HepG2 (cell line): ENCODE results near the gene DLAT. TPM values are rescaled to one million over a fixed set of nuclear protein-coding genes. Genes with fewer than 3 reads are reported as not detected.

ENCODE experiments used
- BCLAF1 ChIP-seq: fragments of 450-650 bp; IDR thresholded peaks from 2 replicates; pipeline ENCODE4 v1.6.1; 2017; ENCODE audit warnings: mild to moderate bottlenecking
- CBX1 ChIP-seq: IDR thresholded peaks from one replicate; pipeline ENCODE4 v1.6.1; 2016; ENCODE audit warnings: antibody characterized with exemption, low read depth
- LCORL ChIP-seq, 2 experiments: fragments of 450-650 bp in 1 of 2; sonication (generic) in 1 of 2; formaldehyde crosslinking in 1 of 2; IDR thresholded peaks; 2 replicates each; pipeline versions ENCODE4 v1.5.0 to v1.6.1; 2017 to 2020; ENCODE audit warnings: antibody characterized with exemption in 1 of 2, missing genetic modification reagents in 1 of 2
- MBD4 ChIP-seq: IDR thresholded peaks from 2 replicates; pipeline ENCODE4 v1.6.1; 2012; ENCODE audit warnings: low read length, inconsistent platforms, borderline replicate concordance
- NFRKB ChIP-seq: fragments of 450-650 bp; IDR thresholded peaks from 2 replicates; pipeline ENCODE4 v1.6.1; 2017
- PCBP2 ChIP-seq: fragments of 200-400 bp; formaldehyde crosslinking; optimal IDR thresholded peaks from 2 replicates; pipeline ENCODE3; 2018; ENCODE audit warnings: low read length, low read depth; ENCODE audit not compliant: poor library complexity, severe bottlenecking
- PHF21A ChIP-seq: sonication (generic); formaldehyde crosslinking; IDR thresholded peaks from 2 replicates; pipeline ENCODE4 v1.5.0; 2020; ENCODE audit warnings: mild to moderate bottlenecking, missing genetic modification reagents
- POGZ ChIP-seq: sonication (generic); formaldehyde crosslinking; IDR thresholded peaks from 2 replicates; pipeline ENCODE4 v1.4.0; 2020; ENCODE audit warnings: mild to moderate bottlenecking, missing genetic modification reagents
- SMAD1 ChIP-seq: sonication (generic); formaldehyde crosslinking; IDR thresholded peaks from 2 replicates; pipeline ENCODE4 v1.4.0; 2020; ENCODE audit warnings: missing genetic modification reagents, low read depth, mild to moderate bottlenecking, borderline replicate concordance
- SP1 ChIP-seq, 2 experiments: fragments of 450-650 bp in 1 of 2; sonication (generic) in 1 of 2; formaldehyde crosslinking in 1 of 2; IDR thresholded peaks; 2 replicates each; pipeline versions ENCODE4 v1.4.0 to v1.6.1; 2016 to 2020; ENCODE audit warnings: missing genetic modification reagents in 1 of 2
- ZGPAT ChIP-seq: IDR thresholded peaks from 2 replicates; pipeline ENCODE4 v1.6.1; 2016; ENCODE audit warnings: mild to moderate bottlenecking
- ZKSCAN5 ChIP-seq: sonication (generic); formaldehyde crosslinking; IDR thresholded peaks from 2 replicates; pipeline ENCODE4 v1.5.1; 2020; ENCODE audit warnings: mild to moderate bottlenecking, missing genetic modification reagents
- ZNF501 ChIP-seq: sonication (generic); formaldehyde crosslinking; IDR thresholded peaks from 2 replicates; pipeline ENCODE4 v1.5.1; 2020; ENCODE audit warnings: mild to moderate bottlenecking, moderate library complexity, missing genetic modification reagents
- ZNF512 ChIP-seq: sonication (generic); formaldehyde crosslinking; IDR thresholded peaks from 2 replicates; pipeline ENCODE4 v1.4.0; 2020; ENCODE audit warnings: mild to moderate bottlenecking, missing genetic modification reagents
- ZNF546 ChIP-seq: sonication (generic); formaldehyde crosslinking; conservative IDR thresholded peaks from 2 replicates; pipeline ENCODE4 v1.8.1; 2023; ENCODE audit warnings: mild to moderate bottlenecking, missing genetic modification reagents
- ZNF570 ChIP-seq: sonication (generic); formaldehyde crosslinking; IDR thresholded peaks from 2 replicates; pipeline ENCODE4 v1.4.0; 2020; ENCODE audit warnings: mild to moderate bottlenecking, missing genetic modification reagents, borderline replicate concordance
- ZNF580 ChIP-seq: IDR thresholded peaks from 2 replicates; pipeline ENCODE4 v1.6.1; 2016; ENCODE audit warnings: low read depth, borderline replicate concordance
- ZNF710 ChIP-seq: sonication (generic); formaldehyde crosslinking; IDR thresholded peaks from 2 replicates; pipeline ENCODE4 v1.5.0; 2020; ENCODE audit warnings: mild to moderate bottlenecking, missing genetic modification reagents, borderline replicate concordance
- ZNF816 ChIP-seq: sonication (generic); formaldehyde crosslinking; IDR thresholded peaks from 2 replicates; pipeline ENCODE4 v1.8.0; 2022; ENCODE audit warnings: missing genetic modification reagents, mild to moderate bottlenecking, borderline replicate concordance
- ZNF839 ChIP-seq: sonication (generic); formaldehyde crosslinking; IDR thresholded peaks from 2 replicates; pipeline ENCODE4 v1.4.0; 2020; ENCODE audit warnings: missing genetic modification reagents, mild to moderate bottlenecking, borderline replicate concordance
- polyA plus RNA-seq, 8 experiments: library from polyadenylated mRNA; depleted of rRNA in 3 of 8; stranded (reverse) in 7 of 8; unstranded in 1 of 8; fragments of >200 nt; fragmentation: Illumina TruSeq in 4 of 8; extraction: Trizol in 4 of 8; gene quantifications; 2 replicates each; pipeline versions ENCODE4 v1.2.1 to v1.2.3, GENCODE V29; 2011 to 2016; ENCODE audit warnings: low read depth in 4 of 8, missing spikeins in 1 of 8, mixed read lengths in 1 of 8; ENCODE audit not compliant: insufficient read depth in 1 of 8
- total RNA-seq, 5 experiments: library from RNA; depleted of rRNA; stranded (reverse); fragments of >200 nt; fragmentation: Illumina TruSeq; extraction: Trizol; gene quantifications; 2 replicates each; pipeline ENCODE4 v1.2.3, GENCODE V29; 2016; ENCODE audit warnings: low read depth in 1 of 5

Gene DLAT
- total and polyA plus RNA-seq, 2 of the 13 experiments (the other 11 are each of a cell fraction or from before 2014, with no cell fraction given): 26.4 to 62.2 TPM

GRCh38 chr11:112073941-112074811, 49.0 kb downstream of the DLAT start, which contains the start of the genes NKAPD1 and PIH1D2 (continued):
- TF ChIP-seq ZNF512 (CRISPR knock-in tag) (no peak), ZGPAT (CRISPR knock-in tag) (peak; percentile 82), ZNF546 (CRISPR knock-in tag) (no peak), ZNF580 (no peak), LCORL (IDR thresholded peaks at IDR 0.05) (no peak), LCORL (CRISPR knock-in tag; IDR thresholded peaks at IDR 0.05) (peak; percentile 36; the same call in 1 of the 2 replicates), ZNF570 (CRISPR knock-in tag) (no peak), ZNF710 (CRISPR knock-in tag) (no peak), ZKSCAN5 (no peak), POGZ (CRISPR knock-in tag) (peak; percentile 79), MBD4 (no peak), BCLAF1 (no peak), PCBP2 (peak; percentile 57), ZNF816 (CRISPR knock-in tag) (no peak), CBX1 (peak; percentile 85), SP1 (IDR thresholded peaks at IDR 0.05) (no peak), SP1 (CRISPR knock-in tag; IDR thresholded peaks at IDR 0.05) (no peak; the same call in 1 of the 2 replicates), SMAD1 (CRISPR knock-in tag) (no peak), PHF21A (CRISPR knock-in tag) (0 out of 2 replicates have a peak, but pooled peaks have one; percentile 20), ZNF501 (peak; percentile 66), ZNF839 (CRISPR knock-in tag) (no peak), NFRKB (no peak)
